IMR-90 (cell line): Measurements from ENCODE around the gene ADAMTS17.

ENCODE experiments used
- CHD1 ChIP-seq: IDR thresholded peaks from 2 replicates; pipeline ENCODE4 v1.6.1; 2012; ENCODE audit warnings: low read depth, low read length, improper control_type of control experiment
- MXI1 ChIP-seq: IDR thresholded peaks from 2 replicates; pipeline ENCODE4 v1.6.1; 2012; ENCODE audit warnings: low read depth, mild to moderate bottlenecking, low read length, moderate library complexity, borderline replicate concordance
- POLR2A ChIP-seq: IDR thresholded peaks from 2 replicates; pipeline ENCODE4 v1.6.1; 2012; ENCODE audit warnings: mild to moderate bottlenecking, low read depth, low read length
- RFX5 ChIP-seq: IDR thresholded peaks from 2 replicates; pipeline ENCODE4 v1.8.0; 2012; ENCODE audit warnings: low read depth, mild to moderate bottlenecking, low read length, moderate library complexity
- TF ChIP-seq, protein P1 (sequence below): conservative IDR thresholded peaks from 2 replicates; pipeline ENCODE4 v1.5.1; 2012; ENCODE audit warnings: mild to moderate bottlenecking, low read depth, low read length, improper control_type of control experiment

DNA sequence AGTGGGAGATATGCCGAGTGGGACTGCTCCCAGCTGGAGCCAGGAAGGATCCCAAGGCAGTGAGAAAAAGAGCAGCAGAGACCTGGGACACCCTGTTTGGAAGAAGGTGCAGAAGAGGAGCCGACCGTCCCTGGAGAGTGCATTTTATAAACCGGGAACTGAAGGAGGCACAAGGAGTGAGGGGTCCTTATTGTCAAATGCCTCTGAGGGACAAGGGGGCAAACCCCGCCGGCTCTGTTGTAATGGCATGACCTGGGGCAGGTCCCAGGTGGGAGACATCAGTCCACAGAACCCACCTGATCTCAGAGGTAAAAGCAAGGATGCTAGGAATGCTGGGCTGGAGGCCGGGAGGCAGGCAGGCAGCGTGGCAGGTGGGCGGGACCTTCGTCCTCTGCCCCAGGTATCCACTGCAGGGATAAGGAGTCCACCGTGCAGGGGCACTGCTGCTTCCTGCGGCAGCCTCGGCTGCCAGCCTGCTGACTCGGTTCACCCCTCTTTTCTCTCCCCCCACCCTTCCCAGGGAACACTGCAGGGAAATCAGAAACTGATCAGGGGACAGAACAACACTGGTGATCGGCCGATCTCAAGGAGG lies 26.9 kb downstream of the ADAMTS17 start:
- TF ChIP-seq, protein P1, sequence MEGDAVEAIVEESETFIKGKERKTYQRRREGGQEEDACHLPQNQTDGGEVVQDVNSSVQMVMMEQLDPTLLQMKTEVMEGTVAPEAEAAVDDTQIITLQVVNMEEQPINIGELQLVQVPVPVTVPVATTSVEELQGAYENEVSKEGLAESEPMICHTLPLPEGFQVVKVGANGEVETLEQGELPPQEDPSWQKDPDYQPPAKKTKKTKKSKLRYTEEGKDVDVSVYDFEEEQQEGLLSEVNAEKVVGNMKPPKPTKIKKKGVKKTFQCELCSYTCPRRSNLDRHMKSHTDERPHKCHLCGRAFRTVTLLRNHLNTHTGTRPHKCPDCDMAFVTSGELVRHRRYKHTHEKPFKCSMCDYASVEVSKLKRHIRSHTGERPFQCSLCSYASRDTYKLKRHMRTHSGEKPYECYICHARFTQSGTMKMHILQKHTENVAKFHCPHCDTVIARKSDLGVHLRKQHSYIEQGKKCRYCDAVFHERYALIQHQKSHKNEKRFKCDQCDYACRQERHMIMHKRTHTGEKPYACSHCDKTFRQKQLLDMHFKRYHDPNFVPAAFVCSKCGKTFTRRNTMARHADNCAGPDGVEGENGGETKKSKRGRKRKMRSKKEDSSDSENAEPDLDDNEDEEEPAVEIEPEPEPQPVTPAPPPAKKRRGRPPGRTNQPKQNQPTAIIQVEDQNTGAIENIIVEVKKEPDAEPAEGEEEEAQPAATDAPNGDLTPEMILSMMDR, result no peak
- TF ChIP-seq CHD1 (no peak), POLR2A (no peak), RFX5 (no peak), MXI1 (no peak)
